ENCODE results near the gene AKR1B1.

GRCh38 chr7:134495546-134495945 lies 36.6 kb upstream of the AKR1B1 start:
- TF ChIP-seq CTCF (IDR thresholded peaks at IDR 0.05) (no peak), EP300 (IDR thresholded peaks at IDR 0.05) (no peak), POLR2AphosphoS5 (IDR thresholded peaks at IDR 0.05) (no peak)
